Hepatocyte (in vitro differentiated cells): ENCODE results near the gene OOSP1. TPM values are rescaled to one million over a fixed set of nuclear protein-coding genes. Genes with fewer than 3 reads are reported as not detected.

Experiments used
- DNase-seq: peaks from one replicate; pipeline ENCODE4 v3.0.0-alpha.2; 2016; ENCODE audit warnings: low spot score
- H2AFZ ChIP-seq: fragments of 200-600 bp; sonication (generic); 2 replicates; pipeline ENCODE4 v1.6.0; 2016; ENCODE audit warnings: antibody characterized with exemption, mild to moderate bottlenecking
- H3K27ac ChIP-seq: fragments of 200-600 bp; sonication (generic); 2 replicates; pipeline ENCODE4 v1.5.1; 2016; ENCODE audit warnings: mild to moderate bottlenecking
- H3K27me3 ChIP-seq: fragments of 200-600 bp; sonication (generic); 2 replicates; pipeline ENCODE4 v1.6.1; 2016
- H3K36me3 ChIP-seq: fragments of 200-600 bp; sonication (generic); replicated peaks from 2 replicates; pipeline ENCODE4 v1.5.1; 2016; ENCODE audit warnings: low read depth; ENCODE audit not compliant: insufficient read depth
- H3K4me1 ChIP-seq: fragments of 200-600 bp; sonication (generic); 2 replicates; pipeline ENCODE4 v1.5.1; 2016; ENCODE audit warnings: mild to moderate bottlenecking, moderate library complexity; ENCODE audit not compliant: insufficient read depth
- H3K4me2 ChIP-seq: fragments of 200-600 bp; sonication (generic); 2 replicates; pipeline ENCODE4 v1.6.0; 2016
- H3K4me3 ChIP-seq: fragments of 200-600 bp; sonication (generic); 2 replicates; pipeline ENCODE4 v1.5.1; 2016; ENCODE audit warnings: mild to moderate bottlenecking
- H3K79me2 ChIP-seq: fragments of 200-600 bp; sonication (generic); 2 replicates; pipeline ENCODE4 v1.6.0; 2017; ENCODE audit warnings: mild to moderate bottlenecking
- H3K9me2 ChIP-seq: fragments of 200-600 bp; sonication (generic); replicated peaks from 2 replicates; pipeline ENCODE4 v1.6.0; 2017; ENCODE audit warnings: mild to moderate bottlenecking; ENCODE audit not compliant: insufficient read depth
- H3K9me3 ChIP-seq: fragments of 200-600 bp; sonication (generic); 2 replicates; pipeline ENCODE4 v1.5.1; 2016; ENCODE audit warnings: low read depth, mild to moderate bottlenecking
- H4K20me1 ChIP-seq: fragments of 200-600 bp; sonication (generic); 2 replicates; pipeline ENCODE4 v1.6.0; 2016; ENCODE audit warnings: mild to moderate bottlenecking; ENCODE audit not compliant: insufficient read depth, poor library complexity, severe bottlenecking
- CTCF ChIP-seq: fragments of 200-600 bp; sonication (generic); IDR thresholded peaks from 2 replicates; pipeline ENCODE4 v1.5.1; 2016; ENCODE audit warnings: antibody characterized with exemption, mild to moderate bottlenecking; ENCODE audit not compliant: poor library complexity
- EZH2 ChIP-seq: fragments of 200-600 bp; sonication (generic); IDR thresholded peaks from 2 replicates; pipeline ENCODE4 v1.6.1; 2016; ENCODE audit warnings: antibody characterized with exemption, mild to moderate bottlenecking, borderline replicate concordance
- EZH2phosphoT487 ChIP-seq: fragments of 200-600 bp; sonication (generic); IDR thresholded peaks from one replicate; pipeline ENCODE4 v1.6.1; 2018; ENCODE audit warnings: antibody characterized with exemption, mild to moderate bottlenecking, low read depth, moderate library complexity; ENCODE audit not compliant: unreplicated experiment, severe bottlenecking
- WGBS: methylation state at CpG from one replicate; pipeline ENCODE4 v1.1.6; 2016; ENCODE audit warnings: low lambda C conversion rate; ENCODE audit errors: missing lambda C conversion rate; 5-methylcytosine and 5-hydroxymethylcytosine counted together
- polyA plus RNA-seq: library from polyadenylated mRNA; unstranded; fragments of >200 nt; fragmentation: Nextera tagmentation; extraction: Ambion mirVana; gene quantifications from 2 replicates; pipeline ENCODE4 v1.2.1, GENCODE V29; 2016
- total RNA-seq: library from RNA; depleted of rRNA; stranded (reverse); fragments of >200 nt; gene quantifications from 2 replicates; pipeline ENCODE4 v1.2.3, GENCODE V29; 2014

The OOSP1 gene
- total and polyA plus RNA-seq, 2 experiments from 2014 or later: not detected

GRCh38 chr11:59963733-59964132 lies 25.5 kb downstream of the OOSP1 start, which contains the start of gene OOSP4A:
TSS of gene OOSP4A (plus strand) at chr11:59964033. CDS start at chr11:59964033, 0 bp downstream.
- no peaks in the 10 kb centered on the region for H3K79me2 ChIP-seq
- H3K27ac ChIP-seq: no peak within 1 kb of the TSS
- no peak within 1 kb of the TSS for H3K4me2 ChIP-seq
- H2AFZ ChIP-seq: no peak within 1 kb of the TSS
- no peaks in the 10 kb centered on the region for H3K9me2 ChIP-seq
- no peaks in the 10 kb centered on the region for H4K20me1 ChIP-seq
- no peaks in the 10 kb centered on the region for H3K4me1 ChIP-seq
- no peak for TF ChIP-seq CTCF
- H3K4me3 ChIP-seq: no peak within 1 kb of the TSS
- no peaks in the 10 kb centered on the region for H3K36me3 ChIP-seq
- H3K9me3 ChIP-seq: no peaks in the 10 kb centered on the region
- WGBS: 77% methylated on average over 3 of the region's 3 CpGs
- H3K27me3 ChIP-seq: no peaks in the 10 kb centered on the region
- no peak for DNase-seq

GRCh38 chr11:59965424-59965823 lies 27.2 kb downstream of the OOSP1 start:
- no peak overlapping the region for H2AFZ ChIP-seq
- WGBS: 75% methylated on average over 7 of the region's 7 CpGs
- no peak overlapping the region for H3K27ac ChIP-seq

GRCh38 chr11:59966201-59966600 lies 28.0 kb downstream of the OOSP1 start:
- no peak for DNase-seq
- no peaks in the 10 kb centered on the region for H3K79me2 ChIP-seq
- no peak overlapping the region for H2AFZ ChIP-seq
- no peaks in the 10 kb centered on the region for H3K9me2 ChIP-seq
- H3K36me3 ChIP-seq: no peaks in the 10 kb centered on the region
- no peaks in the 10 kb centered on the region for H3K4me1 ChIP-seq
- H3K27me3 ChIP-seq: no peaks in the 10 kb centered on the region
- no peaks in the 10 kb centered on the region for H3K9me3 ChIP-seq
- no peak overlapping the region for H3K4me2 ChIP-seq
- TF ChIP-seq EZH2phosphoT487 (no peak), CTCF (no peak)
- no peak overlapping the region for H3K27ac ChIP-seq
- H4K20me1 ChIP-seq: no peaks in the 10 kb centered on the region
- WGBS: 92% methylated on average over 3 of the region's 3 CpGs
- H3K4me3 ChIP-seq: no peak overlapping the region

More at GRCh38 chr11:59965424-59965823, 27.2 kb downstream of the OOSP1 start:
- H3K36me3 ChIP-seq: no peaks in the 10 kb centered on the region
- no peaks in the 10 kb centered on the region for H3K9me3 ChIP-seq
- no peaks in the 10 kb centered on the region for H3K27me3 ChIP-seq
- H3K9me2 ChIP-seq: no peaks in the 10 kb centered on the region
- no peaks in the 10 kb centered on the region for H3K79me2 ChIP-seq
- no peaks in the 10 kb centered on the region for H4K20me1 ChIP-seq
- no peak overlapping the region for H3K4me3 ChIP-seq
- no peak for DNase-seq
- no peak overlapping the region for H3K4me2 ChIP-seq
- H3K4me1 ChIP-seq: no peaks in the 10 kb centered on the region
- TF ChIP-seq CTCF (no peak), EZH2phosphoT487 (no peak), EZH2 (no peak)

- Histone ChIP-seq H2AFZ (no peak overlapping the region), H3K36me3 (no peaks in the 10 kb centered on the region), H3K4me3 (no peak overlapping the region), H3K9me2 (no peaks in the 10 kb centered on the region), H3K4me2 (no peak overlapping the region), H3K79me2 (no peaks in the 10 kb centered on the region), H3K27ac (no peak overlapping the region), H4K20me1 (no peaks in the 10 kb centered on the region), H3K9me3 (no peaks in the 10 kb centered on the region), H3K27me3 (no peaks in the 10 kb centered on the region), H3K4me1 (no peaks in the 10 kb centered on the region)
- WGBS: 83% methylated on average over 3 of the region's 3 CpGs
- TF ChIP-seq CTCF (no peak), EZH2 (no peak), EZH2phosphoT487 (no peak)
- no peak for DNase-seq
Observed at GRCh38 chr11:59967677-59968394, 29.6 kb downstream of the OOSP1 start.
